Lung (tissue), 12 donors: ENCODE data around the gene SLFN12. TPM values are rescaled to one million over a fixed set of nuclear protein-coding genes. Genes with fewer than 3 reads are reported as not detected.

Source experiments
- ATAC-seq: fragments of 200-7000 bp; cut with Tn5 transposase; one replicate; pipeline ENCODE4 v1.9.1; 2020; ENCODE audit warnings: moderate number of reproducible peaks; ENCODE audit not compliant: insufficient read depth, low FRiP score
- DNase-seq, 3 donors: peaks; one replicate each; pipeline ENCODE4 v3.0.0-alpha.2; 2013 to 2017
- H3K27ac ChIP-seq, 2 donors: one replicate each; pipeline ENCODE4 v1.5.1; 2013; ENCODE audit warnings: mild to moderate bottlenecking in 2 of 2, moderate library complexity in 2 of 2, control low read depth in 1 of 2, inconsistent platforms in 1 of 2, low read depth in 1 of 2, low read length in 1 of 2
- H3K27me3 ChIP-seq, 3 donors: one replicate each; pipeline ENCODE4 v1.5.1; 2013; ENCODE audit warnings: low read length in 2 of 3; ENCODE audit not compliant: control insufficient read depth in 3 of 3, insufficient read depth in 3 of 3
- H3K36me3 ChIP-seq, 4 donors: one replicate each; pipeline ENCODE4 v1.5.1; 2013; ENCODE audit warnings: low read length in 4 of 4, mild to moderate bottlenecking in 1 of 4, moderate library complexity in 1 of 4; ENCODE audit not compliant: control insufficient read depth in 4 of 4, insufficient read depth in 4 of 4
- H3K4me1 ChIP-seq, 5 donors: one replicate each; pipeline ENCODE4 v1.5.1; 2013; ENCODE audit warnings: low read length in 5 of 5, mild to moderate bottlenecking in 2 of 5, moderate library complexity in 1 of 5; ENCODE audit not compliant: control insufficient read depth in 5 of 5, insufficient read depth in 5 of 5
- H3K4me3 ChIP-seq: one replicate; pipeline ENCODE4 v1.5.1; 2013; ENCODE audit warnings: mild to moderate bottlenecking, control low read depth, moderate library complexity
- H3K9ac ChIP-seq, 2 donors: one replicate each; pipeline ENCODE4 v1.5.1; 2013; ENCODE audit warnings: low read length in 2 of 2, control low read depth in 1 of 2; ENCODE audit not compliant: insufficient read depth in 1 of 2
- H3K9me3 ChIP-seq, 4 donors: one replicate each; pipeline ENCODE4 v1.5.1; 2013; ENCODE audit warnings: low read length in 3 of 4, mild to moderate bottlenecking in 1 of 4, moderate library complexity in 1 of 4; ENCODE audit not compliant: control insufficient read depth in 4 of 4, insufficient read depth in 3 of 4
- CTCF ChIP-seq: IDR thresholded peaks from 2 replicates; pipeline ENCODE4 v1.5.1; 2012; ENCODE audit warnings: mild to moderate bottlenecking; ENCODE audit errors: control extremely low read depth, extremely low read depth
- WGBS, 2 donors: extraction: QIAGEN DNeasy Blood & Tissue Kit; methylation state at CpG; one replicate each; pipeline ENCODE4 v1.1.7; 2013; 5-methylcytosine and 5-hydroxymethylcytosine counted together
- polyA plus RNA-seq, 2 donors: library from polyadenylated mRNA; stranded (reverse); fragments of 200-250 nt; gene quantifications; one replicate each; pipeline ENCODE4 v1.2.1, GENCODE V29; 2013
- total RNA-seq, 2 donors: library from RNA; depleted of rRNA in 1 of 2; stranded (reverse); fragments of >200 nt in 1 of 2; gene quantifications; one replicate each; pipeline ENCODE4 v1.2.1, GENCODE V29; 2014 to 2021
- donor health status: control.
- donor health status: control.
- donor health status: Bipolar disorder and iron deficiency.
- donor health status: healthy.
- donor health status: DM: yes; HTN: yes; CAD: no.

Gene SLFN12
- total and polyA plus RNA-seq, 4 donors: 2.9 to 27.4 (median 8.0) TPM

GRCh38 chr17:35377068-35377467 lies 55.2 kb downstream of the SLFN12 start:
- ATAC-seq: no peak
- Histone ChIP-seq H3K4me3 (no peak overlapping the region), H3K9me3 (no peaks in the 10 kb centered on the region), H3K4me1 (peaks cover 0 to 8% (median 0%) of the 10 kb centered on the region in 5 donors), H3K36me3 (no peaks in the 10 kb centered on the region), H3K27ac (no peak overlapping the region), H3K27me3 (peaks cover 0 to 48% (median 32%) of the 10 kb centered on the region in 3 donors), H3K9ac (no peak overlapping the region)
- no peak for DNase-seq
- WGBS, 2 donors: 69 to 88% methylated on average over 2 of the region's 2 CpGs
- TF ChIP-seq CTCF: no peak

- peak overlapping the region in 1 of 2 donors; percentile 21 for H3K27ac ChIP-seq
- 7 to 23% methylated on average over 1 of the region's 1 CpG for WGBS, 2 donors
- peaks cover 0 to 8% (median 0%) of the 10 kb centered on the region in 5 donors for H3K4me1 ChIP-seq
- ATAC-seq: no peak
- no peaks in the 10 kb centered on the region for H3K36me3 ChIP-seq
- H3K4me3 ChIP-seq: no peak overlapping the region
- no peaks in the 10 kb centered on the region for H3K9me3 ChIP-seq
- TF ChIP-seq CTCF: no peak
- no peak overlapping the region for H3K9ac ChIP-seq
- H3K27me3 ChIP-seq: peaks cover 0 to 56% (median 39%) of the 10 kb centered on the region in 3 donors
- DNase-seq: no peak
These were observed 56.1 kb downstream of the SLFN12 start for GRCh38 chr17:35376245-35376644.

GRCh38 chr17:35374766-35375344 lies 57.4 kb downstream of the SLFN12 start:
- 9 to 18% methylated on average over 3 of the region's 3 CpGs for WGBS, 2 donors
- no peaks in the 10 kb centered on the region for H3K9me3 ChIP-seq
- H3K27me3 ChIP-seq: peaks cover 0 to 67% (median 43%) of the 10 kb centered on the region in 3 donors
- no peak overlapping the region for H3K27ac ChIP-seq
- H3K9ac ChIP-seq: peak overlapping the region in 1 of 2 donors; percentile 76
- H3K4me3 ChIP-seq: no peak overlapping the region
- no peak for TF ChIP-seq CTCF
- DNase-seq (no peak), ATAC-seq (no peak)
- peaks cover 0 to 8% (median 0%) of the 10 kb centered on the region in 5 donors for H3K4me1 ChIP-seq
- no peaks in the 10 kb centered on the region for H3K36me3 ChIP-seq
